ENCODE measurements around the gene PLXNA4. TPM values are rescaled to one million over a fixed set of nuclear protein-coding genes. Genes with fewer than 3 reads are reported as not detected.

The PLXNA4 gene
- total RNA-seq, 1 donor from 2014 or later = 16.2 TPM

- H3K36me3 Mint-ChIP-seq (ENCODE audit: unreplicated experiment) = peaks cover 9% of the 10 kb centered on the region
- H3K27me3 Mint-ChIP-seq (ENCODE audit: unreplicated experiment) = no peaks in the 10 kb centered on the region
- no peak overlapping the region for H3K27ac Mint-ChIP-seq (ENCODE audit: unreplicated experiment)
- DNase-seq = no peak
- no peak overlapping the region for H3K4me3 Mint-ChIP-seq (ENCODE audit: unreplicated experiment)
- no peak for TF ChIP-seq CTCF (IDR thresholded peaks at IDR 0.05; ENCODE audit: partially characterized antibody, unreplicated experiment)
- H3K4me1 Mint-ChIP-seq (ENCODE audit: low read depth, unreplicated experiment) = peaks cover 4% of the 10 kb centered on the region
- peaks cover 4% of the 10 kb centered on the region for H3K9me3 Mint-ChIP-seq (ENCODE audit: unreplicated experiment)
Observed at GRCh38 chr7:132547821-132548220, 28.4 kb downstream of the PLXNA4 start.

DNA sequence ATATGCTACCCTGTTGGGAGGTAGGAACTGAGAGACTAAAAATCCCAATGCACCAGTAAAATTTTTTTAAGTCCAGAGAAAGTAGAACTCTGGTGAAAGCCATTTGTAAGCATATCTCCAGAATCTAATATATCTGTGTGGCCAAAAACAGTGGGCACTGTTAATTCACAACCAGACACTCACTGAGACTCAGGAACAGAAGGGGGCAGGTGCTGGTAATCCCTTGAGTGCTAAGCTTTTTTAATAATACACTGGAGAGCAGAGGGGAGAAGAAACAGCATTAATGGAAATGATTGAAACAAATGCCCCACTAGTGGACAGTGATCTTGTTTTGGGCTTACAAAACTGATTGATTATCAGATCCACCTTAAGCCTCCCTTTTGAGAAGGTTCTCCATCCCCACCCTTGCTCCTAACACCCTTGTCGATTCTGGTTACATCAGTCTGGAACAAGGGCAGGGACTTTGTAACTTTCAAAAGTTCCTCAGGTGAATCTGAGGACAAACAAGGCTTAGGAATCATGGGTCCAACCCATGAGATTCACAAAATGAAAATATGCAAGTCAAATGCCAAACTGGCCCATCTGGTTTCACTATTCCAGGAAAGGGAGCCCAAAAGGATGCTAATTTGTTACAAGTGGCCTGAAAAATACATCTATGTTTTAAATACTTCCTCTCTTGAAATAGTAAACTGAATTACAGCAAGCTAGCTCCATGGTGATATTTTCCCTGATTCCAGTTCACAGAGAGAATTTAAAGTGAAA lies 29.7 kb downstream of the PLXNA4 start:
- H3K27ac Mint-ChIP-seq (ENCODE audit: unreplicated experiment) = no peak overlapping the region
- peaks cover 4% of the 10 kb centered on the region for H3K9me3 Mint-ChIP-seq (ENCODE audit: unreplicated experiment)
- TF ChIP-seq CTCF (IDR thresholded peaks at IDR 0.05; ENCODE audit: partially characterized antibody, unreplicated experiment) = no peak
- H3K4me1 Mint-ChIP-seq (ENCODE audit: low read depth, unreplicated experiment) = peaks cover 4% of the 10 kb centered on the region
- H3K36me3 Mint-ChIP-seq (ENCODE audit: unreplicated experiment) = peaks cover 9% of the 10 kb centered on the region
- H3K27me3 Mint-ChIP-seq (ENCODE audit: unreplicated experiment) = no peaks in the 10 kb centered on the region
- H3K4me3 Mint-ChIP-seq (ENCODE audit: unreplicated experiment) = no peak overlapping the region
- DNase-seq = no peak

DNA sequence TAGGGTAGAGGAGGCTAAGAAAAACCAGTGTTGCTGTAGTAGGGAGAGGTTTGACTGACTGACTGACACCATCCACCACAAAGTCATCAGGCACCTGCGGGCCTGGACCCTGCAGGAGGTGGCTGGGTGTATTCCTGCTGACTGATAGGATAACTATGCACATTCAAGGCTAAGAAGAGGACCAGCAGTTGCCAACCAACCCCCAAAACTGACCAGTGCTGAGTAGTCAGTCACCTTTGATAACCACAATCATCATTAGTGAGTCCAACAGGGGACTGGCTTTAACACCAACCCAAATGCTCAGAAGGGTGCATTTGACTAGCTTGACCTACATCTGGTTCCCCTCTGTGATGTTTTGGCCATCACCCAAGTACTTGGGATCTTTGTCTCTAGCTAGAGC lies 30.5 kb downstream of the PLXNA4 start:
- TF ChIP-seq CTCF (IDR thresholded peaks at IDR 0.05; ENCODE audit: partially characterized antibody, unreplicated experiment) = no peak
- H3K4me1 Mint-ChIP-seq (ENCODE audit: low read depth, unreplicated experiment) = peaks cover 4% of the 10 kb centered on the region
- H3K4me3 Mint-ChIP-seq (ENCODE audit: unreplicated experiment) = no peak overlapping the region
- H3K36me3 Mint-ChIP-seq (ENCODE audit: unreplicated experiment) = peaks cover 2% of the 10 kb centered on the region
- DNase-seq = no peak
- no peak overlapping the region for H3K27ac Mint-ChIP-seq (ENCODE audit: unreplicated experiment)
- peaks cover 3% of the 10 kb centered on the region for H3K9me3 Mint-ChIP-seq (ENCODE audit: unreplicated experiment)
- no peaks in the 10 kb centered on the region for H3K27me3 Mint-ChIP-seq (ENCODE audit: unreplicated experiment)

DNA sequence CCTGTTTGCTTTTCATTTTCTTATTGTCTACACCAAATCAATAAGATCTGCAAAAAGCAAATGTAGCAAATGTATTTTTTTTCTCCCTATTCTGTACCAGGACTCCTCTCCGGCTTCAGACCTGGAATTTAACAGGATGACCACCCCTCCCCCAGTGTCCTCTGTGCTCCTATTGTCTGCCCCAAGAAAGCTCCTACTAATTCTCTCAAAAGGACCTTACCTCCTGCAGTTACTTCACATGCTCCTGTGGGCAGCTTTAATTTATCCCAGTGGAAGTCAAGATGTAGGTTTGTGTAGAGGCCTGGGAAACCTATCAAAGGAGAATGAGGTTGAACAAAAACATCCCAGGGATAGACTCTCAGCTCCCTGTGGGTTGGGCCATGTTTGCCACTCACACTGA lies 31.3 kb downstream of the PLXNA4 start:
- no peak for TF ChIP-seq CTCF (IDR thresholded peaks at IDR 0.05; ENCODE audit: partially characterized antibody, unreplicated experiment)
- Mint-ChIP-seq H3K4me1 (ENCODE audit: low read depth, unreplicated experiment) (peaks cover 4% of the 10 kb centered on the region), H3K4me3 (ENCODE audit: unreplicated experiment) (no peak overlapping the region), H3K27me3 (ENCODE audit: unreplicated experiment) (no peaks in the 10 kb centered on the region), H3K9me3 (ENCODE audit: unreplicated experiment) (peaks cover 2% of the 10 kb centered on the region), H3K27ac (ENCODE audit: unreplicated experiment) (no peak overlapping the region), H3K36me3 (ENCODE audit: unreplicated experiment) (no peaks in the 10 kb centered on the region)
- DNase-seq = no peak

GRCh38 chr7:132544025-132544424 lies 32.2 kb downstream of the PLXNA4 start:
- H3K27ac Mint-ChIP-seq (ENCODE audit: unreplicated experiment) = no peak overlapping the region
- no peak for DNase-seq
- no peaks in the 10 kb centered on the region for H3K27me3 Mint-ChIP-seq (ENCODE audit: unreplicated experiment)
- peaks cover 4% of the 10 kb centered on the region for H3K4me1 Mint-ChIP-seq (ENCODE audit: low read depth, unreplicated experiment)
- no peak for TF ChIP-seq CTCF (IDR thresholded peaks at IDR 0.05; ENCODE audit: partially characterized antibody, unreplicated experiment)
- H3K9me3 Mint-ChIP-seq (ENCODE audit: unreplicated experiment) = no peaks in the 10 kb centered on the region
- peaks cover 1% of the 10 kb centered on the region for H3K36me3 Mint-ChIP-seq (ENCODE audit: unreplicated experiment)
- H3K4me3 Mint-ChIP-seq (ENCODE audit: unreplicated experiment) = no peak overlapping the region
